ENCODE data around the gene MERTK.

- TF ChIP-seq ZNF577 (CRISPR knock-in tag; IDR thresholded peaks at IDR 0.05; ENCODE audit: borderline replicate concordance, low read depth) (no peak), FOXK2 (IDR thresholded peaks at IDR 0.05) (no peak), TBX2 (CRISPR knock-in tag; IDR thresholded peaks at IDR 0.05; ENCODE audit: borderline replicate concordance) (no peak), MYC (CRISPR knock-in tag; IDR thresholded peaks at IDR 0.05; ENCODE audit: borderline replicate concordance) (no peak), MAFK (conservative IDR thresholded peaks at IDR 0.05 in 1 of 2, IDR thresholded peaks at IDR 0.05 in 1 of 2; ENCODE audit: low read length in 2 of 2) (no peak), RBFOX2 (IDR thresholded peaks at IDR 0.05; ENCODE audit: low read depth, low read length) (no peak), ZNF644 (CRISPR knock-in tag; IDR thresholded peaks at IDR 0.05; ENCODE audit: low read depth) (no peak), NFE2L1 (CRISPR knock-in tag; IDR thresholded peaks at IDR 0.05; ENCODE audit: borderline replicate concordance) (no peak), CREB3 (CRISPR knock-in tag; IDR thresholded peaks at IDR 0.05) (no peak), NR2F2 (IDR thresholded peaks at IDR 0.05; ENCODE audit: borderline replicate concordance, low read depth) (no peak)
These were observed 32.0 kb downstream of the MERTK start for GRCh38 chr2:111930409-111930808.
